K562 (cell line): ENCODE measurements around the gene HIVEP2. TPM values are rescaled to one million over a fixed set of nuclear protein-coding genes. Genes with fewer than 3 reads are reported as not detected.
A peak's percentile ranks its signal among the peaks of the same experiment; 100 is the strongest.

ENCODE experiments used
- ATF2 ChIP-seq: sonication (generic); formaldehyde crosslinking; IDR thresholded peaks from 2 replicates; pipeline ENCODE4 v1.8.1; 2022; ENCODE audit warnings: missing genetic modification reagents
- ATF3 ChIP-seq, 2 experiments: fragments of 450-650 bp in 1 of 2; sonication (generic) in 1 of 2; formaldehyde crosslinking in 1 of 2; IDR thresholded peaks in 1 of 2; conservative IDR thresholded peaks in 1 of 2; 2 replicates each; pipeline versions ENCODE4 v1.6.1 to v1.8.1; 2016 to 2023; ENCODE audit warnings: mild to moderate bottlenecking in 2 of 2, moderate library complexity in 2 of 2, inconsistent platforms in 1 of 2, missing genetic modification reagents in 1 of 2
- DMBX1 ChIP-seq: fragments of 250-450 bp; sonication (Bioruptor Pico); IDR thresholded peaks from 2 replicates; pipeline ENCODE4 v1.8.0; 2022; ENCODE audit warnings: inconsistent platforms, mild to moderate bottlenecking, moderate library complexity, borderline replicate concordance
- GABPA ChIP-seq: fragments of 200-800 bp; sonication (Bioruptor generic); conservative IDR thresholded peaks from 2 replicates; pipeline ENCODE4 v1.6.1; 2016; ENCODE audit warnings: low read depth, missing genetic modification characterization, missing compliant biosample characterization
- MAFF ChIP-seq: IDR thresholded peaks from 2 replicates; pipeline ENCODE4 v1.6.1; 2012; ENCODE audit warnings: low read length, improper control_type of control experiment
- MEIS2 ChIP-seq: fragments of 450-650 bp; IDR thresholded peaks from 2 replicates; pipeline ENCODE4 v1.6.1; 2014; ENCODE audit warnings: mild to moderate bottlenecking; ENCODE audit not compliant: partially characterized antibody
- MLX ChIP-seq, 2 experiments: fragments of 450-650 bp in 1 of 2; sonication (generic) in 1 of 2; formaldehyde crosslinking; conservative IDR thresholded peaks; 2 replicates each; pipeline versions ENCODE4 v1.4.0 to v1.8.1; 2020 to 2022; ENCODE audit warnings: mild to moderate bottlenecking in 1 of 2, missing genetic modification reagents in 1 of 2
- NBN ChIP-seq: fragments of 450-650 bp; IDR thresholded peaks from 2 replicates; pipeline ENCODE4 v1.6.1; 2016; ENCODE audit warnings: low read depth, mild to moderate bottlenecking
- XRCC5 ChIP-seq: fragments of 200-400 bp; formaldehyde crosslinking; IDR thresholded peaks from 2 replicates; pipeline ENCODE4 v1.6.1; 2017; ENCODE audit warnings: low read depth, mild to moderate bottlenecking, low read length
- ZMIZ1 ChIP-seq, 2 experiments: fragments of 150-350 bp in 1 of 2; IDR thresholded peaks; 2 replicates each; pipeline ENCODE4 v1.6.1; 2012 to 2016; ENCODE audit warnings: low read depth in 2 of 2, low read length in 2 of 2, mild to moderate bottlenecking in 1 of 2, moderate library complexity in 1 of 2
- polyA plus RNA-seq, 8 experiments: library from polyadenylated mRNA; depleted of rRNA in 4 of 8; stranded (reverse) in 5 of 8; unstranded in 3 of 8; fragments of >200 nt; fragmentation: Nextera tagmentation in 2 of 8; fragmentation: Illumina TruSeq in 1 of 8; extraction: Ambion mirVana in 2 of 8; extraction: Trizol in 1 of 8; gene quantifications; 2 replicates each; pipeline versions ENCODE4 v1.2.1 to v1.2.3, GENCODE V29; 2011 to 2014; ENCODE audit warnings: inconsistent platforms in 1 of 8, missing spikeins in 1 of 8
- total RNA-seq, 7 experiments: library from RNA; depleted of rRNA in 6 of 7; stranded (reverse); fragments of >200 nt in 6 of 7; fragmentation: Illumina TruSeq in 2 of 7; extraction: Trizol in 2 of 7; gene quantifications; 2 replicates each; pipeline versions ENCODE4 v1.2.1 to v1.2.3, GENCODE V29; 2011 to 2021; ENCODE audit warnings: low replicate concordance in 1 of 7

HIVEP2 gene
- total and polyA plus RNA-seq, 9 of the 15 experiments (the other 6 are each of a cell fraction or from before 2014, with no cell fraction given) = under 0.01 to 1.2 (median 0.31) TPM

- no peak for TF ChIP-seq ATF3 (IDR thresholded peaks at IDR 0.05)
- TF ChIP-seq ATF3 (CRISPR knock-in tag; conservative IDR thresholded peaks at IDR 0.05) = no peak
- no peak for TF ChIP-seq XRCC5
- peak; percentile 34 for TF ChIP-seq MEIS2
- TF ChIP-seq NBN = no peak
- no peak for TF ChIP-seq ATF2 (CRISPR knock-in tag)
- no peak for TF ChIP-seq ZMIZ1 (IDR thresholded peaks at IDR 0.05; ENCODE audit: low read depth in 2 of 2, low read length in 2 of 2)
- no peak for TF ChIP-seq MLX (CRISPR knock-in tag; conservative IDR thresholded peaks at IDR 0.05)
- TF ChIP-seq DMBX1 (CRISPR knock-in tag) = no peak
- TF ChIP-seq GABPA (tag) = peak; percentile 66
- no peak for TF ChIP-seq MAFF
These were observed 125.2 kb downstream of the HIVEP2 start (continued) for GRCh38 chr6:142819603-142820337.
